ENCODE data around the gene TLE6. TPM values are rescaled to one million over a fixed set of nuclear protein-coding genes. Genes with fewer than 3 reads are reported as not detected.

TLE6 gene
- total RNA-seq, 2 donors from 2014 or later: 0.33 TPM; not detected in 1

GRCh38 chr19:3041327-3041726, 64.0 kb downstream of the TLE6 start:
- Histone ChIP-seq H3K27me3 (no peaks in the 10 kb centered on the region), H3K4me3 (no peak overlapping the region), H3K27ac (no peak overlapping the region), H3K9me3 (no peaks in the 10 kb centered on the region), H3K36me3 (replicated peaks in 1 of 2; ENCODE audit: insufficient read depth in 1 of 2, low read depth in 2 of 2) (no peaks in the 10 kb centered on the region), H3K4me1 (peaks cover 14% of the 10 kb centered on the region)
- DNase-seq (no peak), ATAC-seq (no peak)
- WGBS, 2 donors: 80 to 86% methylated on average over 11 of the region's 12 CpGs
- no peak for TF ChIP-seq POLR2A (IDR thresholded peaks at IDR 0.05)
- TF ChIP-seq CTCF (IDR thresholded peaks at IDR 0.05): no peak
- intact Hi-C loops (cut with DNase I): no loop called here

- intact Hi-C loops (cut with DNase I): no loop called here
- WGBS, 2 donors: 43 to 58% methylated on average over 20 to 22 of the region's 40 CpGs
- DNase-seq (no peak), ATAC-seq (no peak)
- no peaks in the 10 kb centered on the region for H3K36me3 ChIP-seq (replicated peaks in 1 of 2; ENCODE audit: insufficient read depth in 1 of 2, low read depth in 2 of 2)
- no peaks in the 10 kb centered on the region for H3K27me3 ChIP-seq
- H3K9me3 ChIP-seq: no peaks in the 10 kb centered on the region
- H3K4me1 ChIP-seq: peaks cover 7% of the 10 kb centered on the region
- TF ChIP-seq POLR2A (IDR thresholded peaks at IDR 0.05) (no peak), CTCF (IDR thresholded peaks at IDR 0.05) (no peak)
- no peak overlapping the region for H3K4me3 ChIP-seq
- H3K27ac ChIP-seq: no peak overlapping the region
Observed at GRCh38 chr19:3041761-3042620, 64.6 kb downstream of the TLE6 start.

GRCh38 chr19:3042621-3043267, 65.4 kb downstream of the TLE6 start:
- no peak for TF ChIP-seq POLR2A (IDR thresholded peaks at IDR 0.05)
- no peak for TF ChIP-seq CTCF (IDR thresholded peaks at IDR 0.05)
- no peak overlapping the region for H3K27ac ChIP-seq
- H3K27me3 ChIP-seq: no peaks in the 10 kb centered on the region
- WGBS, 2 donors: 55 to 56% methylated on average over 15 of the region's 15 CpGs
- H3K36me3 ChIP-seq (replicated peaks in 1 of 2; ENCODE audit: insufficient read depth in 1 of 2, low read depth in 2 of 2): no peaks in the 10 kb centered on the region
- ATAC-seq (no peak), DNase-seq (no peak)
- intact Hi-C loops (cut with DNase I): no loop called here
- no peak overlapping the region for H3K4me3 ChIP-seq
- H3K4me1 ChIP-seq: peaks cover 14% of the 10 kb centered on the region
- H3K9me3 ChIP-seq: no peaks in the 10 kb centered on the region

Other genes with a start within 250 kb of the TLE6 start
- gene SLC39A3, start 237.5 kb upstream of the TLE6 start, total RNA-seq: 10 to 100 TPM; 36.1 to 48.8 TPM
- gene SGTA, start 194.3 kb upstream of the TLE6 start, total RNA-seq: 10 to 100 TPM; 24.6 to 41.5 TPM
- 10 to 100 TPM; 17.5 to 19.7 TPM for gene THOP1, start 192.1 kb upstream of the TLE6 start, total RNA-seq
- gene ZNF554, start 157.7 kb upstream of the TLE6 start, total RNA-seq: 1 to 10 TPM; 3.6 to 4.4 TPM
- 1 to 10 TPM; 2.3 to 4.6 TPM for gene ZNF555, start 136.1 kb upstream of the TLE6 start, total RNA-seq
- not detected for gene ZNF556, start 110.2 kb upstream of the TLE6 start, total RNA-seq
- 1 to 10 TPM in 1 of 2 donors, under 1 TPM in 1; 0.33 to 2.3 TPM for gene ZNF57, start 76.6 kb upstream of the TLE6 start, total RNA-seq
- 1 to 10 TPM; 3.3 to 6.2 TPM for gene ZNF77, start 32.6 kb upstream of the TLE6 start, total RNA-seq
- gene TLE2, start 51.7 kb downstream of the TLE6 start, total RNA-seq: 10 to 100 TPM; 34.5 to 45.2 TPM
- 100 to 1,000 TPM; 166 to 254 TPM for gene TLE5, start 84.9 kb downstream of the TLE6 start, total RNA-seq
- 10 to 100 TPM; 27.2 to 37.2 TPM for gene GNA11, start 116.8 kb downstream of the TLE6 start, total RNA-seq
- 1 to 10 TPM; 1.6 to 2.6 TPM for gene GNA15, start 158.5 kb downstream of the TLE6 start, total RNA-seq
- gene S1PR4, start 201.2 kb downstream of the TLE6 start, total RNA-seq: 1 to 10 TPM; 1.8 to 3.3 TPM
- 10 to 100 TPM; 30.6 to 56.0 TPM for gene NCLN, start 208.4 kb downstream of the TLE6 start, total RNA-seq
- under 1 TPM in 1 of 2 donors, not detected in 1; 0.33 TPM for gene CELF5, start 247.1 kb downstream of the TLE6 start, total RNA-seq

All from body of pancreas (tissue), 4 donors.